LNCaP clone FGC (cell line): Measurements from ENCODE around the gene GET4.

Source experiments
- DNase-seq: peaks from one replicate; pipeline ENCODE4 v3.0.0-alpha.2; 2011; ENCODE audit warnings: low read depth
- H3K4me3 ChIP-seq: 2 replicates; pipeline ENCODE4 v1.5.1; 2011; ENCODE audit warnings: mild to moderate bottlenecking, low read depth, low read length, control low read depth
- CTCF ChIP-seq: IDR thresholded peaks from 2 replicates; pipeline ENCODE4 v1.5.1; 2012; ENCODE audit warnings: mild to moderate bottlenecking; ENCODE audit not compliant: control insufficient read depth, insufficient read depth; ENCODE audit errors: extremely low read depth

The GET4 gene

GRCh38 chr7:833601-834258, 42.6 kb upstream of the GET4 start:
- no peak for TF ChIP-seq CTCF
- H3K4me3 ChIP-seq = no peak overlapping the region
- no peak for DNase-seq

DNA sequence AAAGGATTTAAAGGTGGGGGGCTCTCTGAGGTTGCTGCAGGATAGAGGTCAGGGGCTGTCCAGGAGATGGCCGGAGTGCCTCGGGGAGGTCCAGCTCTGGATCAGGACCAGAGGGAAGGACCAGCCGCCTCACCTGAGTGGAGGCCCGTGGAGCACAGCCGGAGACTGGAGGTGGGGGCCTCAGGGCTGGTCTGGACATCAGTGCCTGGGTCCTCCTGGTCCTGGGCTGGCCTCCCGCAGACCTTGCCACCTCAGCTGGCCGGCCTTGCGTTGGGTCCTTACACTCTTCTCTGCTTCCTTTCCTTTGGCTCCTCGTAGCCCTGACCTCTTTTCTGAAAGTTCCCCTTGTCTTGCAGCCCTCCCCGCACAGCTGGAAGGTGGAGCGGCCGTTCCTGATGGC, 42.1 kb upstream of the GET4 start:
- H3K4me3 ChIP-seq = no peak overlapping the region
- DNase-seq = no peak
- TF ChIP-seq CTCF = no peak

GRCh38 chr7:835021-835420, 41.3 kb upstream of the GET4 start:
- TF ChIP-seq CTCF = no peak
- no peak overlapping the region for H3K4me3 ChIP-seq
- DNase-seq = no peak

- DNase-seq = no peak
- TF ChIP-seq CTCF = no peak
- no peak overlapping the region for H3K4me3 ChIP-seq
These were observed 40.6 kb upstream of the GET4 start for GRCh38 chr7:835485-836401.

DNA sequence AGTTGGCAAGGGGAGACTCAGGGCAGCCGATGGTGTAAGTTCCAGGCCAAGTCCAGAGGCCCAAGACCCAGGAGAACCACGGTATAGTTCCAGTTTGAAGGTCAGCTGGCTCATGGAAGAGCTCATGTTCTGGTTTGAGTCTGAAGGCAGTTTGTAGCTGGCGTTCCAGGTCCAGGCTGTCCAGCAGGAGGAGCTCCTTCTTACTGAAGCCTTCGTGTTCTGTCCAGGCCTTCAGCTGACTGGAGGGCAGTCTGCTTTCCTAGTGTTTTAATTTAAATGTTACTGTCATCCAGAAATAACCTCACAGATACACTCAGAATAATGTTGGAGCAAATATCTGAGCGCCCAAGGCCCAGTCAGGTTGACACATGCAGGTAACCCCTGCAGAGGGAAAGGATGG, 39.9 kb upstream of the GET4 start:
- no peak overlapping the region for H3K4me3 ChIP-seq
- peak; percentile 65 for TF ChIP-seq CTCF
- no peak for DNase-seq

- no peak for DNase-seq
- TF ChIP-seq CTCF = no peak
- H3K4me3 ChIP-seq = no peak overlapping the region
These were observed 39.4 kb upstream of the GET4 start for GRCh38 chr7:837001-837400.
